ENCODE measurements around the gene SERPIND1. TPM values are rescaled to one million over a fixed set of nuclear protein-coding genes. Genes with fewer than 3 reads are reported as not detected.
A peak's percentile ranks its signal among the peaks of the same experiment; 100 is the strongest.

The SERPIND1 gene
- total and polyA plus RNA-seq, 2 of the 8 experiments (the other 6 are each of a cell fraction or from before 2014, with no cell fraction given): not detected

DNA sequence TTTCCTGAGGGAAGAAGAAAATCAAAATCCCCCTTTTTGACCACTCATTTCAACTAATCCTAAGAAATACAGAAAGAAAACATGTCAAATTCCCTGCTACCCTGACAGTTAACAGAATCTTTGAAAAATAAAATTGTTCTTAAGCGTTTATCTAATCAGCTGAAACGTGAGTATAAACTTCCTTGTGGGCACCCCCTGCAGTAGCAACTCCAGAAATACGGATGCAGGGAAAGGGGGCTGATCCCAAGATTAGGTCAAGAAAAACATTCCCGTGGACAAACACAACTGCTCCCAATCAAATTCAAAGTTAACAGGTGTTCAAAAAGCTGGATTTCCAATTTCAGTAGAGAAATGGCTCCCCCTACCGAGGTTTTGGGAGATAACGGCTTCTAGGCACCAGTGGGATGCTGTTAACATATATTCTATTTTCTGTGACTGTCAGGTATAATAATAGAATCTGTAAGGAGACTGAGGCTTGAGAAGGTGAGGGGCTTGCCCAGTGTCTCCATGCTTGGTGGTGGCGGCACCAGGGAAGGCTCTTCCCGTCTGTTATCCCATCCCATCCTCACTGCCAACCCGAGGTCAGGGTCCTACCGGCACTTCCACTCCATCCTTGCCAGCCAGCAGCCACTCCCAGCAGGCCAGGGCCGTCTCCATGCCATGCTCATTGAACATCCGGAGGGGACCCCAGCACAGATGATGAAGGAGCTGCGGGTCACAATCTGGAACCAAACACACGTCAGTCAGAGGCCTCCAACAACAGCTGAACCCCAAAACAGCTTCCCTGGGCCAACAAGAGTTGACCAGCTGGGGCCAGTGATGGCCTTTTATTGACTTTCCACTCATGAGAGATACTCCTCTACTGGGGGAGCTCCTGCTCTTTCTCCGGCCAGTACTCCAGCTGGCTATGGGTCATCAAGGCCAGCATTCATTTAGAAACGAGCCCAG, 32.0 kb upstream of the SERPIND1 start (continued):
- peak; percentile 76 to 79 for TF ChIP-seq RAD21 (IDR thresholded peaks at IDR 0.05 in 1 of 2, conservative IDR thresholded peaks at IDR 0.05 in 1 of 2; ENCODE audit: low read depth in 2 of 2, low read length in 2 of 2)
- TF ChIP-seq POU5F1 (IDR thresholded peaks at IDR 0.05; ENCODE audit: low read depth, low read length): no peak
- no peak for TF ChIP-seq POLR2AphosphoS5 (IDR thresholded peaks at IDR 0.05; ENCODE audit: low read depth, low read length)
- no peak for TF ChIP-seq RNF2 (IDR thresholded peaks at IDR 0.05; ENCODE audit: borderline replicate concordance, low read depth, low read length, missing control alignments, poor library complexity, severe bottlenecking)

All from H1 (cell line).